Aorta (tissue), 5 donors: ENCODE data around the gene ANKRD13B. TPM values are rescaled to one million over a fixed set of nuclear protein-coding genes. Genes with fewer than 3 reads are reported as not detected.
A peak's percentile ranks its signal among the peaks of the same experiment; 100 is the strongest.
"Not testable (repeated sequence)": the region's sequence is repeated elsewhere in the genome, so short reads cannot be mapped to it uniquely, and the experiment has no call there.

Experiments used
- ATAC-seq: fragments of 200-7000 bp; cut with Tn5 transposase; one replicate; pipeline ENCODE4 v1.9.1; 2022; ENCODE audit warnings: moderate library complexity; ENCODE audit not compliant: low FRiP score
- DNase-seq, 2 donors: peaks; one replicate each; pipeline ENCODE4 v3.0.0-alpha.2; 2020
- H3K27ac ChIP-seq, 2 donors: one replicate each; pipeline ENCODE4 v1.5.1; 2013; ENCODE audit warnings: low read length in 2 of 2, mild to moderate bottlenecking in 2 of 2, moderate library complexity in 2 of 2, control low read depth in 1 of 2, inconsistent platforms in 1 of 2, low read depth in 1 of 2
- H3K27me3 ChIP-seq, 2 donors: one replicate each; pipeline ENCODE4 v1.6.1; 2013; ENCODE audit warnings: control low read depth in 1 of 2, low read length in 1 of 2, mild to moderate bottlenecking in 1 of 2, moderate library complexity in 1 of 2; ENCODE audit not compliant: insufficient read depth in 2 of 2, control insufficient read depth in 1 of 2
- H3K36me3 ChIP-seq, 2 donors: one replicate each; pipeline ENCODE4 v1.6.1; 2013; ENCODE audit warnings: control low read depth in 1 of 2, low read length in 1 of 2, mild to moderate bottlenecking in 1 of 2; ENCODE audit not compliant: insufficient read depth in 2 of 2, control insufficient read depth in 1 of 2
- H3K4me1 ChIP-seq, 2 donors: one replicate each; pipeline ENCODE4 v1.6.1; 2013; ENCODE audit warnings: low read length in 2 of 2, control low read depth in 1 of 2, mild to moderate bottlenecking in 1 of 2, moderate library complexity in 1 of 2; ENCODE audit not compliant: insufficient read depth in 2 of 2, control insufficient read depth in 1 of 2
- H3K4me3 ChIP-seq, 2 donors: one replicate each; pipeline ENCODE4 v1.5.1; 2013; ENCODE audit warnings: low read length in 2 of 2, control low read depth in 1 of 2, mild to moderate bottlenecking in 1 of 2
- H3K9me3 ChIP-seq: one replicate; pipeline ENCODE4 v1.6.1; 2013; ENCODE audit warnings: mild to moderate bottlenecking, low read length; ENCODE audit not compliant: control insufficient read depth
- WGBS, 2 donors: extraction: QIAGEN DNeasy Blood & Tissue Kit; methylation state at CpG; one replicate each; pipeline ENCODE4 v1.1.7; 2013; 5-methylcytosine and 5-hydroxymethylcytosine counted together
- intact Hi-C, 2 donors: fragments of 100-400 bp; cut with DNase I; formaldehyde crosslinking; loops; one replicate each; pipeline versions ENCODE4 v1.14.2 to v1.15.0; 2022
- polyA plus RNA-seq, 2 donors: library from polyadenylated mRNA; stranded (reverse); fragments of 200-250 nt; gene quantifications; one replicate each; pipeline ENCODE4 v1.2.3, GENCODE V29; 2013
- total RNA-seq, 2 donors: library from RNA; stranded (reverse); fragmentation: NEBNext Ultra II Directional; extraction: Animal tissue kit (Norgen Biotek cat#: 25700); gene quantifications; one replicate each; pipeline ENCODE4 v1.2.1, GENCODE V29; 2021
- donor health status: healthy with polysubstance abuse.
- donor health status: Bipolar disorder and iron deficiency.
- donor health status: DM: no; HTN: no; CAD: no.
- donor health status: DM: no; HTN: no; CAD: no.
- donor health status: DM: yes; HTN: yes; CAD: no.

Gene ANKRD13B
- total and polyA plus RNA-seq, 4 donors: 0.88 to 19.7 (median 7.9) TPM

DNA sequence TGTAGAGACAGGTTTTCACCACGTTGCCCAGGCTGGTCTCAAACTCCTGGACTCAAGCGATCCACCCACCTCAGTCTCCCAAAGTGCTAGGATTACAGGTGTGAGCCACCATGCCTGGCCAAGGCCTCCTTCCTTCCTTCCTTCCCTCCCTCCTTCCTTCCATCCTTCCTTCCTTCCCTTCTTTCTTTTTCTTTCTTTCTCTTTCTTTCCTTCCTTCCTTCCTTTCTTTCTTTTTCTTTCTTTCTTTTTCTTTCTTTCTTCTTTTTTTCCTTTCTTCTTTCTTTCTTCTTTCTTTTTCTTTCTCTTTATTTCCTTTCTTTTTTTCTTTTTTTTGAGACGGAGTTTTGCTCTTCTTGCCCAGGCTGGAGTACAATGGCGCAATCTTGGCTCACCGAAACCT lies 34.8 kb upstream of the ANKRD13B start:
- DNase-seq, H3K27ac ChIP-seq, H3K9me3 ChIP-seq, H3K4me3 ChIP-seq, intact Hi-C loops, H3K27me3 ChIP-seq, H3K4me1 ChIP-seq, H3K36me3 ChIP-seq, ATAC-seq: not testable (repeated sequence)
- WGBS, 2 donors: 90 to 94% methylated on average over 5 of the region's 5 CpGs

DNA sequence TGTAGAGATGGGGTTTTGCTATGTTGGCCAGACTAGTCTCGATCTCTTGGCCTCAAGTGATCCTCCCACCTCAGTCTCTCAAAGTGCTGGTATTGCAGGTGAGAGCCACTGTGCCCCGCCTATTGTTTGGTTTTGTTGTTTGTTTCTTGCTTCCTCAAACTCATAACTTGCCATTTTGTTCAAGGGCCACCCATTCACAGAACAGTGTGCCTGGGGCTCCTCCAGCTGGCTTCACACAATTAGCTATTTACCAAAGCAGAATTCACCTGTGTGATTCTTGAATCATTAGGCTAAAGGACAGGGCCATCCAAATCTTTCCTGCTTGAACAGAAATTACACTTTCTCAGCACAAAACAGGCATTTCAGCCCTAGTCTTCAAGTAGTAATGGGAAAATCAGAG lies 33.3 kb upstream of the ANKRD13B start:
- Histone ChIP-seq H3K36me3 (no peaks in the 10 kb centered on the region), H3K9me3 (no peaks in the 10 kb centered on the region), H3K4me1 (no peaks in the 10 kb centered on the region), H3K27ac (no peak overlapping the region), H3K4me3 (no peak overlapping the region), H3K27me3 (no peaks in the 10 kb centered on the region)
- DNase-seq: no peak
- intact Hi-C loops: no loop called here
- no peak for ATAC-seq
- WGBS, 2 donors: 98 to 100% methylated on average over 2 of the region's 2 CpGs

DNA sequence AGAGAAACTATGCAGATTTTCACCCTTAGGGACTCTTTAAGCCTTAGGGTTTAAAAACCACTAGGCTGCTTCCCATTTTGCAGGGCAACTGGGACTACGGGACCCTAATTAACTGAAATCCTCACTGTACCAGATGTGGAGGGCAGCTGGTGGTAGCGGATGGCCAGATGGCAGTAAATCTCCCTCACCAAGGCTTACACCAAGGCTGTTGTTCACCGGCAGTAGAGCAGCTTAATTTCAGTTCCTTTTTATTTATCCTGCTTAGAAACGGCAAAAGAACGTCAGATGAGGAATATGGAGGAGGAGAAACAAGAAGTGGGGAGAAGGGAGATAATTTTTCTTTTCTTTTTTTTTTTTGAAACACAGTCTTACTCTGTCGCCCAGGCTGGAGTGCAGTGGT lies 32.6 kb upstream of the ANKRD13B start:
- no peaks in the 10 kb centered on the region for H3K9me3 ChIP-seq
- H3K27me3 ChIP-seq: no peaks in the 10 kb centered on the region
- no peaks in the 10 kb centered on the region for H3K4me1 ChIP-seq
- H3K36me3 ChIP-seq: no peaks in the 10 kb centered on the region
- DNase-seq (no peak), ATAC-seq (no peak)
- H3K4me3 ChIP-seq: no peak overlapping the region
- H3K27ac ChIP-seq: no peak overlapping the region
- intact Hi-C loops: no loop called here
- 84 to 87% methylated on average over 6 of the region's 6 CpGs for WGBS, 2 donors

- H3K4me1 ChIP-seq: no peaks in the 10 kb centered on the region
- H3K9me3 ChIP-seq: no peaks in the 10 kb centered on the region
- H3K36me3 ChIP-seq: no peaks in the 10 kb centered on the region
- 91 to 92% methylated on average over 17 of the region's 17 CpGs for WGBS, 2 donors
- intact Hi-C loops: no loop called here
- no peaks in the 10 kb centered on the region for H3K27me3 ChIP-seq
- no peak for ATAC-seq
- DNase-seq: peak in 1 of 2 donors; percentile 75
- no peak overlapping the region for H3K4me3 ChIP-seq
- H3K27ac ChIP-seq: no peak overlapping the region
These were observed 31.1 kb upstream of the ANKRD13B start for GRCh38 chr17:29561554-29562517.

DNA sequence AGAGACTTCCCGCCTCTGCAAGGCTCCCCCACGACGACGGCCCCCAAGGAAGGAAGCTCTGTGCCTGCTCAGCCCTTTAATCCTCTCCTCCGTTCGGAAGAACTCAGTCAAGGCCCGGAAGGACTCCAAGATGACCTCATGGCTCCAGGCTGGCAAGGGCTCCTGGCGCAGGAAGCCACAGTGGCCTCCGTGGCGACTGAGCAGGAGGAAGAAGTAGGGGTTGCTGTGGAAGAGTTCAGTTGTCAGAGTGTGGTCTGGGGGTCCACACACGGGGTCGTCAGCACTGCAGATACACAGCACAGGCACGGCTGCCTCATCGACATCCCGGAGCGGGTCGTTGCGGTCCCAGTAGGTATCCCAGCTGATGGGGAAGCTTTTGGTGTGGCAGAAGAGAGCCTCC lies 30.3 kb upstream of the ANKRD13B start:
- intact Hi-C loops: no loop called here
- Histone ChIP-seq H3K4me1 (no peaks in the 10 kb centered on the region), H3K9me3 (no peaks in the 10 kb centered on the region), H3K27ac (no peak overlapping the region), H3K4me3 (no peak overlapping the region), H3K27me3 (no peaks in the 10 kb centered on the region), H3K36me3 (no peaks in the 10 kb centered on the region)
- ATAC-seq: no peak
- whole genome bisulfite sequencing, 2 donors: 85 to 89% methylated on average over 18 of the region's 18 CpGs
- DNase-seq: no peak

GRCh38 chr17:29563816-29564215 lies 29.1 kb upstream of the ANKRD13B start:
- ATAC-seq: no peak
- Histone ChIP-seq H3K4me3 (no peak overlapping the region), H3K9me3 (no peaks in the 10 kb centered on the region), H3K27ac (no peak overlapping the region), H3K36me3 (no peaks in the 10 kb centered on the region), H3K27me3 (no peaks in the 10 kb centered on the region), H3K4me1 (no peaks in the 10 kb centered on the region)
- intact Hi-C loops: no loop called here
- no peak for DNase-seq
- 99 to 100% methylated on average over 3 of the region's 3 CpGs for WGBS, 2 donors

DNA sequence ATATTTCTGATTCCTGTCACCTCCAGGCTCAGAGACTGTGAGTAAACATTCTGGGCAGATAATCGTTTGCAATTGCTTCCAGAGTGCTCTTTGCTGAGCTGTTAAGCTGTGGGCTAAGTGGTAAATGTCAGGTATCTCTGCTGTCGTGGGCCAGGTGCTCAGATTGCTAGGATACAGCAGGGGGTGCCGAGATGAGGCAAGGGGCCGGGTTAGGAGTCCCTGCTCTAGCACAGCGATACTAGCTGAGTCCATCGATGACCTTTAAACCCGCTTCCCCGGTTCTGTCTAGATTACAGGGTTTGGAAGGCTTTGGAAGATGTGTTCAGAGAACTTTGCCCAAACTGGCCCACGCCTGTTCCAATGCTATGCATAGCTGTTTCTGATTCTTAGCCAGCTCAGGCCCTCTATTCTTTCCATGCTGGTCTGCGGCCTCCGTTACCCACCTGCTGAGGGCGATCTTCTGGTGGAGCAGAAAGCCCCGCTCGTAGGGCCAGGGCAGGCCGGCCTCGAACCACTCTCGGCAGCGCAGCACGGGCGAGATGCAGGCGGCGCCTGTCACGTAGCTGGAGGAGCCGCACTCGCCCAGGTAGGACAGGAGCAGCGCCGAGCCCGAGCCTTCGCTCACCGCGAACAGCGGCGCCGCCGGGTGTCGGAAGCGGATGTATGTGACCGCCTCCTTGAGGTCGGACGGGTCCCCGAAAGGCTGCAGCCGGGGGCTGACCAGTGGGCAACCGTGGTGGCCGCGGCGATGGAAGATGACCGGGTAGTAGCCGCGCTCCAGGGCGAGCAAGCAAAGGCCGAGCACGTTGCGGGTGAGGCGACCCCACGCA lies 27.1 kb upstream of the ANKRD13B start:
- ATAC-seq: peak; percentile 1
- no peak overlapping the region for H3K27ac ChIP-seq
- H3K4me3 ChIP-seq: no peak overlapping the region
- no peaks in the 10 kb centered on the region for H3K27me3 ChIP-seq
- WGBS, 2 donors: 36 to 38% methylated on average over 53 to 55 of the region's 55 CpGs
- peak; percentile 67 to 78 for DNase-seq
- intact Hi-C loops: no loop called here
- no peaks in the 10 kb centered on the region for H3K4me1 ChIP-seq
- H3K36me3 ChIP-seq: no peaks in the 10 kb centered on the region
- no peaks in the 10 kb centered on the region for H3K9me3 ChIP-seq

DNA sequence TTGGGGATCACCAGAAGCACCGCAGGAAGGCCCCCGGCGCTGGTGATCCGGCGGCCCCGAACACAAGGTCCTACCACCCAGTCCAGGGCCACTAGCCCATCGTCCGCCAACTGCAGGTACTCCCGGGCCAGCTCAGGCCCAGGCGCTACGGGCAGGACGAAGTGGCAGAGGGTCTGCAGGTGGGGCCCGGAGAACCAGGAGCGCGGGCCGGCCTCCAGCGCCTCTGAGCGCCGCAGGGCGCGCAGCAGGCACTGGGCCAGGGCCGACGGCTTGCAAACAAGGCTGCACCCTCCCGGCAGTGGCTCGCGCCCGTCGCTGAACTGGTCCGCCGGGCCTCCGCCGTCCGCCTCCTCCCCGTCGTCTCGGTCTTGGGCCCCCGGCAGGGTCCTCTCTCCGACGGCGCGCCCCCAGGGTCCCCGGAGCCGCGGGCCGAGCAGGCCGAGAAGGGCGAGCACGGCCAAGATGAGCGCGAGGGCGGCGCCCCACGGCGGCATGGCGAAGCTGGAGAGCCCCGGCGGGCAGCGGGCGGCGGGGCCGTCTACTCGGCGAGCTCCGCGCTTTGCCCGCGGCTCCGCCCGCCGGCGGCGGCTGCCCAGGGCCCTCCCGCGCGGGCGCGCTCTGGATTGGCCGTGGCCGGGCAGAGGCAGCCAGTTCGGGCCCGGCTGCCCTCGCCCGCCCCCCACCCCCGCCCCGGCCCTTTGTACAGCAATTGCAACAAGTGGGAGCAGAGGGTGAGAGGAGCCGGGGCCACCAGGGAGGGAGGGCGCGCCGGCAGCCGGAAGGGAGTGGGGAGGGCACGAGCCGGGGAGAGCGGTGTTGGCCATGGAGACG lies 26.2 kb upstream of the ANKRD13B start, which contains the start of gene ABHD15:
TSS of gene ABHD15 (minus strand) at position 565 of the 831 bp plus-strand sequence. CDS start at position 494, 71 bp downstream.
- peak within 1 kb of the TSS; percentile 50 to 54 for H3K4me3 ChIP-seq
- intact Hi-C loops: no loop called here
- no peaks in the 10 kb centered on the region for H3K36me3 ChIP-seq
- H3K9me3 ChIP-seq: no peaks in the 10 kb centered on the region
- H3K27me3 ChIP-seq: no peaks in the 10 kb centered on the region
- H3K27ac ChIP-seq: peak within 1 kb of the TSS in 1 of 2 donors; percentile 43
- H3K4me1 ChIP-seq: no peaks in the 10 kb centered on the region
- peak; percentile 83 to 91 for DNase-seq
- ATAC-seq: peak; percentile 49
- WGBS, 2 donors: 1% methylated on average over 56 to 94 of the region's 94 CpGs
